ENCODE measurements around the gene UBQLN3.

Gene UBQLN3

DNA sequence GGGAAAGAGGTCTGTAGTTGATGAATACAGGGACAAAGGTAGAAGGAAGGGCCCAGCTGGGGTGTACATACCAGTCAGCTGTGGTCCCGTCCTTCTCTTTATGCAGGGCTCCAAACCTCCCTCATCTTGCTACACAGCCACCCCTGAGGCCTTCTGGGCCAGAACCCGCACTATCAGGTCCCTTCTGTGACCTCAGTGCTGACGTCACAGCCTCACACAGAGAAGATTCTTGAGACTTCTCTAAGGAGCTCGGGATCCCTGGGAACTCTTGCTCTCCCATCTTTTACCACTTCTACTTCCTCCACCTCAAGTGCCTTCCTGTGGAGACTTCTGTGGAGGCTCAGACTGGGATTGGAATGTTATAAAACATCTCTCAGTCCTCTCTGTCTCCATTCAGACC lies at the start of gene UBQLN3:
Gene UBQLN3 (minus strand): TSS at position 155 of the 400 bp plus-strand sequence. CDS start 399 bp downstream, outside the sequence.
- TF ChIP-seq, protein P1, sequence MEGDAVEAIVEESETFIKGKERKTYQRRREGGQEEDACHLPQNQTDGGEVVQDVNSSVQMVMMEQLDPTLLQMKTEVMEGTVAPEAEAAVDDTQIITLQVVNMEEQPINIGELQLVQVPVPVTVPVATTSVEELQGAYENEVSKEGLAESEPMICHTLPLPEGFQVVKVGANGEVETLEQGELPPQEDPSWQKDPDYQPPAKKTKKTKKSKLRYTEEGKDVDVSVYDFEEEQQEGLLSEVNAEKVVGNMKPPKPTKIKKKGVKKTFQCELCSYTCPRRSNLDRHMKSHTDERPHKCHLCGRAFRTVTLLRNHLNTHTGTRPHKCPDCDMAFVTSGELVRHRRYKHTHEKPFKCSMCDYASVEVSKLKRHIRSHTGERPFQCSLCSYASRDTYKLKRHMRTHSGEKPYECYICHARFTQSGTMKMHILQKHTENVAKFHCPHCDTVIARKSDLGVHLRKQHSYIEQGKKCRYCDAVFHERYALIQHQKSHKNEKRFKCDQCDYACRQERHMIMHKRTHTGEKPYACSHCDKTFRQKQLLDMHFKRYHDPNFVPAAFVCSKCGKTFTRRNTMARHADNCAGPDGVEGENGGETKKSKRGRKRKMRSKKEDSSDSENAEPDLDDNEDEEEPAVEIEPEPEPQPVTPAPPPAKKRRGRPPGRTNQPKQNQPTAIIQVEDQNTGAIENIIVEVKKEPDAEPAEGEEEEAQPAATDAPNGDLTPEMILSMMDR (IDR thresholded peaks at IDR 0.05; ENCODE audit: extremely low read depth, insufficient read depth, missing control alignments), result no peak
- no peak for DNase-seq (ENCODE audit: low spot score)
- in situ Hi-C loops (cut with MboI; ENCODE audit: low pct_unique_long_range_greater_than_20kb, low sequenced_read_pairs, unreplicated experiment), result no loop called here

DNA sequence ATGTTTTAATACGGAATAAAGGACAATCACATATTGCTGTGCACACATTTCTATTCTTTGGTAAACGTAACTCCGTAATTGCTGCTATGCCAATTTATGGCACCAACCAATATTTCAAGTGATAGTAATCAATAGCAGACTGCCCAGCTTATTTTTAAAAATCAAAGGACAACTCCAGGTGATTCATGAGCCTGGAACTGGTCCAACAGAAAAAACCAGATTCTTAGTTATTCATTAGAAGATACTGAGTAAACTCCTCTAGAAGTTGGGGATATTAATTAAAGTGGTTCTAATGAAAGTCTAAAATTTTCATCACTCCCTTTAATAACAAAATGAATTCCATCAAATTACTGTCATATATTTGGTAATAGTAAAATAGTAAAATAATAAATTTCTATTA lies 48.0 kb upstream of the UBQLN3 start:
- in situ Hi-C loops (cut with MboI; ENCODE audit: low pct_unique_long_range_greater_than_20kb, low sequenced_read_pairs, unreplicated experiment), result no loop called here
- TF ChIP-seq, protein P1 (IDR thresholded peaks at IDR 0.05; ENCODE audit: extremely low read depth, insufficient read depth, missing control alignments), result no peak
- no peak for DNase-seq (ENCODE audit: low spot score)

DNA sequence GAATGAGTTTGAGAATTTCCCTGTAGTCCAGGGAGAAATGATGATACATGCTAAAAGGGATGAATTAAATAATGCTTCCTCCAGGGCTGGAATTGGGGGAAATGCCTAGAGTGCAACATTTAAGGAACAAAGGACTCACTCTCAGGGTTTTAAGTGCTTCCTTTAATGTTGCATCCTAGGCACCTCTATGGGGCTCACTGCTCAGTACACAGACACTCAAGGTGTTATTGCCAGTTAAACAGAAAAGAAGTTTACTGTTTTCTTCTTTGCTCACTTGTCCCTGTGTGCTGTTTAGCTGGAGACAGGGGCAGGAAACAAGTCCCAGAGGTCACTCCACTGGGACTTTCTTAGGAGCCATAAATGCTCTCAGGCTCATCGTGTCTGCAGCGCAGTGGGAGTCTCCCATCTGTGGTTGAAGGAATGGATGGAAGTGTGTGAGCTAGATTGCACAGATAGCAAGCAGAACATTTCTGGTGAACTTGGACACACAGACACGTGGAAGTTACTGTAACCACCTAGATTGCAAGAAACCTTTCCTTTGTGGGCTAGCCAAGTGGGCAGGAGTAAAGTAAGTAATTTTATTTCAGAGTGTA lies 46.9 kb upstream of the UBQLN3 start:
- TF ChIP-seq, protein P1 (IDR thresholded peaks at IDR 0.05; ENCODE audit: extremely low read depth, insufficient read depth, missing control alignments), result no peak
- in situ Hi-C loops (cut with MboI; ENCODE audit: low pct_unique_long_range_greater_than_20kb, low sequenced_read_pairs, unreplicated experiment), result no loop called here
- no peak for DNase-seq (ENCODE audit: low spot score)

DNA sequence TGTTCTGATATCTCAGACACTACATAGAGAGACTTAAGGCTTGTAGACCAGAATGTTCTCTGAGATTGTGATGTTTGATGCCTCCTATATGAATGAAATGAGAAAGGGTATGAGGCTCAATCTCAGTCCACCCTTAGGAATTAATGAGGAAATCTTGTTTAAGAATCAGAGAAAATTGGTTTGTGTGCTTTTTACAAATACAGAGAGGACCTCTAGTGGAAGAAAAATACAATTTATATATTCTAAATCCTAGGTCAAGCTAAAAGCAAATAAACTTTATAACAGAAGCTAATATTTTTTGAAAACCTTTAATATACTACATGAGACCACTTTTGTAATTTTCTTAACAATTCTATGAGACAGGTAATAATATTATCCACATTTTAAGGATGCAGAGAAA lies 43.6 kb upstream of the UBQLN3 start:
- in situ Hi-C loops (cut with MboI; ENCODE audit: low pct_unique_long_range_greater_than_20kb, low sequenced_read_pairs, unreplicated experiment), result no loop called here
- DNase-seq (ENCODE audit: low spot score), result no peak
- TF ChIP-seq, protein P1 (IDR thresholded peaks at IDR 0.05; ENCODE audit: extremely low read depth, insufficient read depth, missing control alignments), result peak; percentile 10

DNA sequence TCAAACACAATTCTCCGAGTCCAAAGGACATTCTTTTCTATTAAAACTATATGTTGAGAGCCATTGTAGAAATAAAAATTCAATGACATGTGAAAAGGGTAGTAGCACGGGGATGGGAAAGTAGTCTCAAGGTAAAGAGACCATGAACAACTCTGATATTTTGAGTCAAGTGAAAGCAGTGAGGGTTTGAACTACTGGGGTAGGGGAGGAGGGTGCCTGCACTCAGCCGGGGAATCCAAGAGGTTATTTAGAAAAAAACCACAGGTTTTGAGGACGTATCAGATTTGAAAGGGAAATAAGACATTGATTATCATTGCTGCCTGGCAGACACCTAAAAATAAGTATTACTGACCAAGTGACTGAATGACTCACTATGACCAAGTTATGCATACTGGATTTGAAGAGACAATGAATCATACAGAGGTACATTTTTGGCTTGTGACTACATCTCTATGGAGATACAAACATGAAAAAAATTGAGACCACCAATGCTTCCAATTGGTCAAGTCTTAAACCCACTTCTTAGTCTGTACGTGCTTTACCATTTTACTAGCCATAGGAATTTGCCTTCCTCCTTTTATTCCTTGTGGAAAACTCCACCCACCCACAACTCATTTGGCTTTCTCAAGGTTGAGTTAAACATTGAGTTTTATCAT lies 40.8 kb upstream of the UBQLN3 start:
- in situ Hi-C loops (cut with MboI; ENCODE audit: low pct_unique_long_range_greater_than_20kb, low sequenced_read_pairs, unreplicated experiment), result no loop called here
- peak; percentile 21 for DNase-seq (ENCODE audit: low spot score)

DNA sequence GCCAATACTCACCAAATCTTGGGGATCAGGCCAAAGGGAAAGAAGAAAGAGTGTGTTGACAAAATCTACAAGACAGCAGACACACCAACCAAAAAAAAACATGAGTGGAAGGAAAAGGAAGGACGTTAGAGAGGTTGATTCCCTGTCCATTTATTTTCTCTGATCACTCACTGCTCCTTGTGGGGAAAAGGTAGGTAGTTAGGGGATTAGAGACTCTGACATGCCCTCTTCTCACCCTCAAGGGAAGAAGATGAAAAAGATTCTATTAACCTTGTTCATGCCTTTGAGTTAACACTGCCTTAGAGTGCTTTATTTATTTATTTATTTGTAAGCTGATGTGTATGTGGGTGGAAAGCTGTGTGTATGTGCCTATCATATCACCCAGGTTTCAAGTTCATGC lies 38.7 kb upstream of the UBQLN3 start, which contains the start of gene OR52H1:
Gene OR52H1 (minus strand): TSS at position 101 of the 400 bp plus-strand sequence. CDS start 3,035 bp downstream, outside the sequence.
- in situ Hi-C loops (cut with MboI; ENCODE audit: low pct_unique_long_range_greater_than_20kb, low sequenced_read_pairs, unreplicated experiment), result no loop called here
- no peak for DNase-seq (ENCODE audit: low spot score)
- TF ChIP-seq, protein P1 (IDR thresholded peaks at IDR 0.05; ENCODE audit: extremely low read depth, insufficient read depth, missing control alignments), result no peak

More for the DNA sequence above, 40.8 kb upstream of the UBQLN3 start:
- TF ChIP-seq, protein P1 (IDR thresholded peaks at IDR 0.05; ENCODE audit: extremely low read depth, insufficient read depth, missing control alignments), result no peak
